Activated T-cell treated with anti-CD3 and anti-CD28 coated beads for 24 hours (primary cell): ENCODE results near the gene SAA4.
A peak's percentile ranks its signal among the peaks of the same experiment; 100 is the strongest.
"Not testable (repeated sequence)": the region's sequence is repeated elsewhere in the genome, so short reads cannot be mapped to it uniquely, and the experiment has no call there.

Experiments used
- DNase-seq: peaks from one replicate; pipeline ENCODE4 v3.0.0-alpha.2; 2020; ENCODE audit warnings: low read depth

SAA4 gene

DNA sequence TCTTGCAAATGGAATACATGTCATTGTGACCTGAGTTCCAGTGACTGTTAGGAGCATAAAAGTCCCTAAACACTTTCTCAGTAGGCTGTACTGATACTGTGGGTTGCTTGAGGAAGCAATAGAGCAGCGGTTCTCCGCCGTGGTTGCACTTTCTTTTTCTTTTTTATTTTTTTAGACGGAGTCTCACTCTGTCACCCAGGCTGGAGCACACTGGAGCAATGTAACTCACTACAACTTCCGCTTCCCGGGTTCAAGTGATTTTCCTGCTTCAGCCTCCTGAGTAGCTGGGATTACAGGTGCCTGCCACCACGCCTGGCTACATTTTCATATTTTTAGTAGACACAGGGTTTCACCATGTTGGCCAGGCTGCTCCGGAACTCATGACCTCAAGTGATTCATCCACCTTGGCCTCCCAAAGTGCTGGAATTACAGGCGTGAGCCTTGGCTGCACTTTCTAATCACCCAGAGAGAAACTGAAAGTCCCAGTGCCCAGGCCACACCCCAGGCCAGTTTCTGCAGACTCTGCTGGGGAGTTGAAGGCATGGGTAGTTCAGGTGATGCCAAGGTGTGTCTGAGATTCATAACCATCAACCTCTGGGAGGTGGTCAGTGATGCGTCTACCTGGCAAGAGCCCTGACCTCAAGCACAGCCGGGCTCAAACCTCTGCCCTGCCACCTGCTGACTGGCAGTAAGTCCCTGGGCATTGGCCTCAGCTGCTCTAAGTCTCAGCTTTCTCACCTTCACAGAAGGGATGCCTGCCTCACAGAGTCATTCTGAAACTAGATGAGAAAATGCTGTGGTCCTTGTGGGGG lies 10.0 kb upstream of the SAA4 start:
- not testable (repeated sequence) for DNase-seq

DNA sequence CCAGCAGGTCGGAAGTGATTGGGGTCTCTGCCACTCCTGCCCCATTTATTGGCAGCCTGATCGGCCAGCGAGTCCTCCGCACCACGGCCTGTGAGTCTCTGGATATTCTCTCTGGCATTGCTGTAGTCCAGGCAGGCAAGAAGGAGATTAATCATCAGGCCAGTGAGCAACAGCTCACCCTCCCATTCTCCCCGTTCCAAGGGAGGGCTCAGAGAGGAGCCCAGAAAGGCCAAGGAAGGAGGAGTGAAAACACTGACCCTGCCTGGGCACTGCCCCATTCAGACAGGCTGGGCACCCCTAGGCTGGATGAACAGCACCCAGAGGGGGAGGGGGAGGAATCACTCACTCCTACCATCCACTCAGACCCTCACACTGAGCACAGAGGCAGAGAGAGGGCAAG lies 8.8 kb upstream of the SAA4 start:
- DNase-seq = no peak

DNA sequence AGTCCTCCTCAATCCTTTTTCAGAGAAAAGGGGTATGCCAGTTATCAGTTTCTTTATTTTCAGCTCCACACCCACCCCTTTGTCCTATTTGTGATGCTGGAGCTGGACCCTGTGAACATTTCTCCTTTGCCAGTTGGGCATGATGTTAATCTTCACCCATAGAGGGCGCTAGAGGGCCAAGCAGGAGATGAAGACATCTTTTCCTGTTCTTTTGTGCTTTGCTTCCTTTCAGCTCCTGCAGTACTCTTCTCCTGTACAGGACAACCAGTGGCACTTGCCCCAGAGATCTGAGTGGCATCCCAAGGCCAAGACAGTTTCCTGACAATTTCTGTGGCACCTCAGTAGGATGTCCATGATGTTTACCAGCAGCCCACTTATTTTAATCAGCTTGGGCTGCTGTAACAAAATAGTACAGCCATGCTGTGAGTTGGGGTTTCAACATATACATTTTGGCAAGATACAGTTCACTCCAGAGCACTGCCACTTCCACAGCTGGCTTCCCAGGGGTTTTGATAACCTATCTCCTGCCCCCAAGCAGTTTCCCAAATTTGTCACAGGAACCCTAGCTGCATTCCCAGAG lies 7.3 kb upstream of the SAA4 start:
- peak; percentile 45 for DNase-seq

DNA sequence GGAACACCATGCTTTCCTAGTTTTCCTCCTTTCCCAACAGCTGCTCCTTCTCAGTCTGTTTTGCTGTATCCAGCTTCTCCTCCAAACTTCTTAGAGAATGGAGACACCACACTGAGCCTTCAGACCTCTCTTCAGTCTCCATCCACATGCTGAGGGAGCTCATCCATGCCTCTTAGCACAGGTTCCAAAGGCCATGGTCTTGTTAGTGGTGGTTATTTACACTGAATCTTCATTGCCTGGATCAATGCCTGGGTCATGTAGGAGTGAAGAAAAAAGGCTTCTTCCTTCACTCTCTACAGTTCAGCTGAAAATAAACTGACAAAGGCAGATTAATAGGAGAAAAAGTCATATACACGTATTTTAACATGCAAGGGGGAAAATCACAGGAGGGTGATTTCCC lies 3.1 kb upstream of the SAA4 start:
- DNase-seq = no peak

DNA sequence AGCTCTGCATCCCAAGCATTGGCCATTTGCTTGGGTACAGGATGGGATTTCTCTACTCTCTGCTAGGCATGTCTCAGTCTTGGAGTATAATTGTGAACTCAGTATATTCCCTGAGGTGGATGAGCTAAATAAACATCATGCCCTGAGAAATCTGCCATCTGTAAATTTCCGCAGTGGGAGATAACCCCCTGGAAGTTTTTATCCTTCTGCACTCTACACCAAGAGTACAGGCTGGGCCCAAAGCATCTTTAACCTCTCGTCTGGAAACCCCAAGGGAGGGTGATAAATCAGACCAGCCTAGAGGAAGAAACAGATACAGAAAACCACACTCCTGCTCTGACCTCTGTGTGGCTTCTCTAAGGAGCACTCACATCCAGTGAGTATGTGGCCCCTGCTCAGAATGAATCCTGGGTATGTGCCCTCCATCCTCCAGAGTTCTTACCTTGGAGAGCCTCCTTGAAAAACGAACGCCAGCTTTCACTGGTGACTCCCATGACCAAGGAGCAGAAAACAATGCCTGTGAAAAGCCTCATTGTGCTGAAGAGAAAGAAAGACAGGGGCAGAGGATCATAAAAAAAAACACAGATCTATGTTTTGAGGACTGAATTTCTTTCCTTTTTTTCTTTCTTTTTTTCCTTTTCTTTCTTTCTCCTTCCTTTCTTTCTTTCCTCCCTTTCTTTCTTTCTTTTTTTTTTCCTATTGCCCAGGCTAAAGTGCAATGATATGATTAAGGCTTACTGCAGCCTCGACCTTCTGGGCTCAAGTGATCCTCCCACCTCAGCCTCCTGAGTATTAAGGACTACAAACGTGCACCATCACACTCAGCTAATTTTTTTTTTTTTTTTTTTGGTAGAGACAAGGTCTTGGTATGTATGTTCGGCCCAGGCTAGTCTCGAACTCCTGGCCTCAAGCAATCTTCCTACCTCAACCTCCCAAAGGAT lies 938 bp downstream of the SAA4 start:
- no peak for DNase-seq

DNA sequence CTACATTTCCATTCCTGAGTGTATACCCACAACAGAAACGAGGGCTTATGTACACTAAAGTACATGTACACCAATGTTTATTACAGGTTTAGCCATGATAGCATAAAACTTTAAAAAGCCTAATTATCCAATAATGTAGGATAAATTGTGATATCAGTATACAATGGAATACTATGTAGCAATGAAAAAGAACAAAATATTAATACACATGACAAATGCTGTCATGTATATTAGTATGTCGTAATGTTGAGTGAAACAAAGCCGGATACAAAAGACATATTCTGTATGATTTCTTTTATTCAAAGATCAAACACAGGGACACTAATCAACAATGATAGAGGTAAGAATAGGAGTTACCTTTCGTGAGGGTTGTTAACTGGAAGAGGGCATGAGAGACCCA lies 2.7 kb downstream of the SAA4 start:
- DNase-seq = no peak

DNA sequence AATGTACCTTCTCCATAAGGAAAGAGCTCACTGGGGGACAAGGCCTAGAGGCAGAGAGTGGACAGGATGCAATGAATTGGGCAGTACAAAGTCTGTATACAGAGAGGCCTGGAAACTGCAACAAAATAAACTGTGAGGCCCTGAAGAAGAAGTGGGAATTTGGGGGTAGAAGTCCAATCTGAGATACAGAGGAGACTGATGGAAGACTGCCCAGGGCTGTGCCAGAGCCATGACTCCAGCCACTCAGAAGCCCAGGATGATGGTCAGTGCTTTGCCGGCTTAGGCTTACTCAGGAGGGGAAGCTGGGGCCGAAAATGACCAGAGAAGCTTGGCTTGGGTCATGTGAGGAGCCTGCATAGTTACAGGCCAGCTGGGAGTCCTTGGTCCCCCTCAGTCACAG lies 5.7 kb downstream of the SAA4 start:
- DNase-seq = no peak

DNA sequence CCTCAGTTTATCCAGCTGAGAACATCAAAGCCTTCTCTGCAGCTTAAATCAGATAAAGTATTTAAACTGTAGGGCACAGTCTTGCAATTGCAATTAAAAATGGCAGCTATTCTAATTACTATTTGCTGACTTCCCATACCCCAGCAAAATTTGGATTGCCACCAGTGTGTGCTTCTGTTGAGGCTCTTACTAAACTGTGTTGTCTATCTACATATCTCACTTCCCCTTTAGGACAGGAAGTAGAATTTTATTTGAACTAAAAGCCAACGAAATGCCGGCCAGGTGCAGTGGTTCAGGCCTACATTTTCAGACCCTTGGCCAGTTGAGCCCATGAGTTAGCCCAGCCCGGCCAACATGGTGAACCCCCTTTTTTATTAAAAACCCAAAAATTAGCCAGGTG lies 7.1 kb downstream of the SAA4 start:
- DNase-seq = no peak

DNA sequence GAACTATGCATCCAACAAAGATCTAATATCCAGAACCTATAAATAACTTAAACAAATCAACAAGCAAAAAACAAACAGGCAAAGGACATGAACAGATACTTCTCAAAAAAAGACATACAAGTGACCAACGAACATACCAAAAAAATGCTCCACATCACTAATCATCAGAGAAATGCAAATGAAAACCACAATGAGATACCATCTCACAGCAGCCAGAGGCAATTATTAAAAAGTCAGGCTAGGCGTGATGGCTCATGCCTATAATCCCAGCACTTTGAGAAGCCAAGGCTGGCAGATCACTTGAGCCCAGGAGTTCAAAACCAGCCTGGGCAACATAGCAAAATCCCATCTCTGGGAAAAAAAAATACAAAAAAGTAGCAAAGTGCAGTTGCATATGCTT lies 10.7 kb downstream of the SAA4 start:
- no peak for DNase-seq

DNA sequence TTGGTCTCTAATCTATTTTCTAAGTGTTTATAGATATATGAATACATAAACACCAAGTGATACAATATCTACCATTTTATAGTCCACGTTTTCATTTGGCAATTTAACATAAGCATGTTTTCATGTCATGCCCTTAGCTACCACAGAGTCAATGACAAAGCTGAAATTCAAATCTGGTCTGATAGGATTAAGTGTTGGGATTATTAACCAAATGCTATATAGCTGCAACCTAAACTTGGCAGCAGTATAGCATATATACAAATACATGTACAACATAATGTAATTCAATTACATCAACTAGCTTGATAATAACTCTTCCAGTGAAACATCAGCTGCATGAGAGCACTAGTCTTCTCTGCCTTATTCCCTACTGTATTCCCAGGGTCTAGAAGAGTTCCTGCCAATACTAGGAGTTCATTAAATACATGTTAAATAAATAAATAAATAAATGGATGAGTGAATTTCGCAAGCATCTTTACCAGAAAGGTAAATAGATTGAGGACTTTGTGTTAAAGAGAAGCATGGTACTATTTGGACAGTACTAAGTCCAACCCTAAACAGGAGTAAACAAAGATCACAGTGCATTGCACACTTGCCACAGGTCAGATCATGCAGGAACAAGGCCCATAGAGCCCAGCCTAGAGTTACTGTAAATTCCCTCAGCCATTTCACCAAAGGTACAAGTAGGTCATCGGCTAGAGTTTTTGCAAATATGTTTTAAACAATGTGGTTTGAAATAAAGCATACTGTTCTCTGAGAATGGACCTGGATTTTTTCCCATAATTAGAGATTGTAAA lies 12.8 kb downstream of the SAA4 start:
- no peak for DNase-seq

DNA sequence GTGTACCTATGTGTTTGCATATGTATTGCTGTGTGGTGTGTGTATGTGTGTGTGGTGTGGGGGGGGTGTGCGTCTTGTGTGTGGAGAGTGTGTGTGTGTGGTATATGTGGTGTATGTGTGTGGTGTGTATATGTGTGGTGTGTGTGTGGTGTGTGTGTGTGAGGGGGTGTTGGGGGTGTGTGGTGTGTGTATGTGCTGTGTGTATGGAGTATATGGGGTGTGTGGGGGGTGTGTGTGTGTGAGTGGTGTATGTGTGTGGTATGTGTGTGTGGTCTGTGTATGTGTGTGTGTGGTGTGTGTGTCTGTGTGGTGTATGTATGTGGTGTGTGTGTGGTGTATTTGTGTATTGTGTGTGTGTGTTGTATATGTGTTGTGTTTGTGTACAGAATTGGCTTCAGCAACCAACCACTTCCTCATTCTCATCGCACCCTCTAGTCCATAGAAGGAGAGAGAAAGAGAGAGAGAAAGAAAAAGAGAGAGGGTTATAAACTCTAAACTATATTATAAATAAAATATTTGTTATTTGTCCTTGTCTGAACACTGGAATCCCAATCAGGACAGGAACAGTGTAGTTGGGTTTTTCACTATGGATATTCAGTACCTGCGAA lies 13.7 kb downstream of the SAA4 start:
- no peak for DNase-seq

DNA sequence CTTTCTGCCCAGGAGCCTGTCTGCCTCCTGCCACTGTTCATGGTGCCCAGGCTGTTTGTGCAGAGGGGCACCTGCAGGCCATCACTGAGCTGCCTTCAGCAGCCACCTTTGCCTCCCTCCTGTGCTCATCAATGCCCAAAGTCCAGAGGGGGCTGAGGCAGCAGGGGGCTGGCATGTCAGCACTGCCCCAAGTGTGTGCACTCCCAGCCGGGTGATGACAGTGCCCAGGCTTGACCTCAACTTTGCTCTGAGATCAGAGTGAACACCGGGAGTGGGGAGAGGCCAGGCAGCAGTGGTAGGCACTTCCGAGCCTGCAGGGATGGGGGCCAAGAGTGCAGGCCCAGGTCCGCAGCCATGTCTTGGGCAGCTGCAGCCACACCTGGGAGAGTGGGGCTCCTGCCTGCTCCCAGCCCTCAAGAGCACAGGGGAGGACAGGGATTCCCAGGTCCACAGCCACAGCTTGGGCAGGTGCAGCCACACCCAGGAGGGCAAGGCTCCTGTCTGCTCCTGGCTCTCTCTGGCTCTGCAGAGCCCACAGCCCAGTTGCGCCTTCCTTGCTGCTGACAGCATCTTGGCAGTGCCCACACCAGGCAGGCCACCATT lies 15.2 kb downstream of the SAA4 start:
- DNase-seq = no peak

DNA sequence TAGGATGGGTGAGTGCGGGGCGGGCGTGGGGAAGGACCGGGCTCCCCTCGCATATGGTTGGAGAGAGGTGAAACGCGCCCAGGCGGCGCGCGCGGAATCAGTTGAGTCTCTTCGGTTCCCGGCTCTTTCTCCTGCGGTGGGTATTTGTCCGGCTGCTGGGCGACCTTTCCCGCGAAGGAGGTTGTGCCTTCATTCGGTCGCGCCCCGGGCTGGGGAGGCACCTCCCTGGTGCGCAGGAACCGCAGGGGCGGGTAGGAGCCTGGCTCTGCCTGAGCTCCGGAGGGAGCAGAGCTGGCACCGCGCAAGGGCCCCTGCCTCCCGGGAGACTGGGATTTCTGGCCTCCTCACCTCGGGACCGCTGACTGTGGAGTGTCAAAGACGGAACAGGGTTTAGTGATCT lies 27.5 kb downstream of the SAA4 start:
- DNase-seq = no peak

DNA sequence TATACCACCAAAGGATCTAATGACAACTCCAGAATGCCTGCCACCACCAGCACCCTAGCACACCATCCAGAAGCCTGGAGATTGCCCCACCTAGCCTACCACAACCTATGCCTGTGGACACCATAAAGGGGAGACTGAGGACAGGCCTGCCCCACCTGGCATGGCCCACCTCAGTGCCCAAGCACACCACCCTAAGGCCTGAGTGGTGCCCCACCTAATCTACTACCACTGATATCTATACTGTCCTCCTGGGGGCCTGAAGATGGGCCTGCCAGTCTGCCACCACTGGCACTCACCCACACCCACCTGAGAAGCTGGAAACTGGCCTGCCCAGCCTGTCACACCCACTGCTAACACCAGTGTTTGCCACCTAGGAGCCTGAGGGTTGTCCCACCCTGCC lies 31.8 kb downstream of the SAA4 start:
- no peak for DNase-seq

DNA sequence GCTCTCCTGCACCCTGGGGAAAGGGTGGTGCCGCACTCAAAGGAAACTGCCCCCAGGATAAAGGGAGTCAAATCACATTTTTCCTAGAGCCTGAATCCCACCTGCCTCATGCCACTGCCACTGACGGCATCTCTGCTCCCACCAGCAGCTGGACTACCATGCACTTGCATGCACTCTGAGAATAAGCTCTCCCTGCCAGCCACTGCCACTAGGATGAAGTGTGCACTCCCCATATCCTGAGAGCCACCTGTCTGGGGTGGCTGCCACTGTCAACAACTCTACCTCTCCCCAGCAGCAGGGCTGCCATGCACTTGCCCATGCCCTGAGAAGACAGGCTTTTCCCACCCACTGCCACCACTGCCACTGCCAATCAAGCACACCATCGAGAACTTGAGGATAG lies 32.4 kb downstream of the SAA4 start:
- DNase-seq = no peak

DNA sequence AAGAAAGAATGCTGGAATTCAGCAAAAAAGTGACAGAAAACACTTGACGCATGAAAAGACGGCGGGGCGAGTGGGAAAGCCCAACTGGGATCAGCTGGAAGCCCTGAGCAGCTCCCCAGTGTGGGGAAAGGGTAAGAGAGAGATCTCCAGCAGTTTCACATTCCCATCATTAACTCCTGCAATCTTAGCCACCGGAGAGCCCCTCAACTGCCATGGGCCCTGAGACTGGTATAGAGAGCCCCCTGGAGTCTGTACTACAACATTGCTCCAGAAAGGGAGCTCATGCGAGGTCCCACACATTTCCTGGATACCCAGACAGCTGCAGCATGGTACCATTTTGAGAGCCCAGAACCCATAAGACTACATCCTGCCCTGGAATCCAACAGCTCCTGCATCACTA lies 32.9 kb downstream of the SAA4 start:
- no peak for DNase-seq

DNA sequence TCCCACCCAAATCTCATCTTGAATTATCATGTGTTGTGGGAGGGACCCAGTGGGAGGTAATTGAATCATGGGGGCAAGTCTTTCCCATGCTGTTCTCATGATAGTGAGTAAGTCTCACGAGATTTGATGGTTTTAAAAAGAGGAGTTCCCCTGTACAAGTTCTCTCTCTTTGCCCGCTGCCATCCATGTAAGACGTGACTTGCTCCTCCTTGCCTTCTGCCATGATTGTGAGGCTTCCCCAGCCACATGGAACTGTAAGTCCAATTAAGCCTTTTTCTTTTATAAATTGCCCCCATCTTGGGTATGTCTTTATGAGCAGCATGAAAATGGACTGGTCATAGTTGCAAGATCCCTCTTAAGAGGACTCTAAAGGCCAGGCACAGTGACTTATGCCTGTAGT lies 38.9 kb downstream of the SAA4 start:
- not testable (repeated sequence) for DNase-seq

DNA sequence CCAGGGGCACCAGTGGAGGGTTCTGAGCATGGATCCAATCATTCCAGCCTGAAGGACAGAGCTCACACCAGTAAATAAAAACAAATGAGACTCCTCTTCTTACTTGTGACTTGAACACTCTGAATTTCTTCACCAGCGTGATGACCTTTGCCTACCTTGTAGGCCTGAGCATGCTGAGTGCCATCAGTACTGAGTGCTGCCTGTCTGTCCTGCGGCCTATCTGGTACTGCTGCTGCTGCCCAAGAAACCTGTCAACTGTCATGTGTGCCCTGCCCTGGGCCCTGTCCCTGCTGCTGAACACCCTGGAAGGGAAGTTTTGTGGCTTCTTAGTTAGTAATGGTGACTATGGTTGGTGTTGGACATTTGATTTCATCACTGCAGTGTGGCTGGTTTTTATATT lies 40.1 kb downstream of the SAA4 start:
- DNase-seq = no peak

DNA sequence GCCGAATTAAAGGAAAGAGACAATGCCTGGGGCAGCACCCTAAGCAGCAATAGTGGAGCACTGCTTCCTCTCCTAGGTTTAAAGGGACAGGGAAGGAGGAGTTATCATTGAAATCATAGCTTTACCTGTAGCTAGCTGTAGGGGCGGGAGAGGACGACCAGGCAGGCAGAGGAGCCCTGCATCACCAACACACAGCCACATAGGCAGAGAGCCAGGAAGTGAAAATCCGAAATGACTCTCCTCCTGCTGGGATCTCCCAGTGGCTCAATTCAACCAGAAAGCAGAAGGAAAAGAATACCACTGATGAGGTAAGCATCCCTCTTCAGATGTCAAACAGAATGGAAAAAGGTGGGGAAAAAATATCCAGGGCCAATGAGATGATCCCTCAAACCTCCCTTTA lies 43.6 kb downstream of the SAA4 start:
- DNase-seq = no peak

DNA sequence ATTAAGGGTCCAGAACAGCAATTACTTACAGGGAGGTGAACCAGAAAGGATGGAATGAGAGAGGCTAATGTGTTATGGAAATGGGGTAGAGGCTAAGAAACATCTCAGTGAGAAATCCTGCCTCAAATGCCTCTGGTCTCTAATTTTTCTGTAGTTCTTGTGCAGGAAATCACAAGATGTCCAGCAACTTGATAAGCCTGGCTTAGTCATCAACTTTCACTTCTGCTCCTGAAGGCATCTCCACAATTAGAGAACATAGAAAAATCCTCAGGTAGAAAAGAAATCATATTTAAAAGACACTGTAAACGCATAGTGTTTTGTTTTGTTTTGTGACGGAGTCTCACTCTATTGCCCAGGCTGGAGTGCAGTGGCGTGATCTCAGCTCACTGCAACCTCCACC lies 45.2 kb downstream of the SAA4 start:
- no peak for DNase-seq
